ENCODE results near the gene BIN1. TPM values are rescaled to one million over a fixed set of nuclear protein-coding genes. Genes with fewer than 3 reads are reported as not detected.
A peak's percentile ranks its signal among the peaks of the same experiment; 100 is the strongest.

BIN1 gene
- total RNA-seq, 1 donor from 2014 or later, result 131 TPM

DNA sequence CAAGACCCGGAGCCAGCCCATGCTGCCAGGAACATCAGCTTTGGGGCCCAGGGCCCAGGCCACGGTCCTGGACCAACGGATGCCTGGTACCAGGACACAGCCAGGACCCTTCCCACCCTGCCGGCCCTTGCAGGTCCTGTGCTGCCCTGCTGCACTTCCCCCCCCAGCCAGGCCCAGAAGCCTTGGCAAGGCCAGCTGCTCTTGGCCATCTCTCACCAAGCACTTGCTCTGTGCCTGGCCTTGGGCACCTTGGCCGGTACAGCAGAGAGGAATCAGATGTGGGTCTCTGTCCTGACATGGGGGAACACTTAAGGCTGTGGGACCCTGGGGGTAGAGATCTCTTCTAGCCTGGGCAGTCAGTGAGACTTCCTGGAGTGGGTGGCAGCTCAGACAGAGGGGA, 28.9 kb downstream of the BIN1 start:
- DNase-seq (ENCODE audit: low spot score), result no peak

DNA sequence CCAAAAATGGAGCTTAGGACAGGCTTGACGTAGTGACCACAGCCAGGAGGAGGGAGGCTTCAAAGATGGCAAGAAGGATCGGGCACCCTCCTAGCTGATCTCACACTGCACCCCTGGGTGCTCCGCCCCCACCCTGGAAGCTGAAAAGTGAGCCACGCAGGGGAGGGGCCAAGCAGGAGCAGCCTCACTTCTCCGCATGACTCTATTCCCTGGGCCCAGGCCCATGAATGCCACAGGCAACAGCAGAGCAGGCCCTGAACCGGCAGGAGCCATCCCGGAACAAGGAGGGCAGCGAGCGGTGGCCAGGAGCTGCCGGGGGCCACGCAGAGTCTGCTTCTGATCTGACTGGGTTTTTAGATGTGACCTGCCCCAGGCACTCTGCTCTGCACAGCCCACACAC, 30.0 kb downstream of the BIN1 start:
- no peak for DNase-seq (ENCODE audit: low spot score)

DNA sequence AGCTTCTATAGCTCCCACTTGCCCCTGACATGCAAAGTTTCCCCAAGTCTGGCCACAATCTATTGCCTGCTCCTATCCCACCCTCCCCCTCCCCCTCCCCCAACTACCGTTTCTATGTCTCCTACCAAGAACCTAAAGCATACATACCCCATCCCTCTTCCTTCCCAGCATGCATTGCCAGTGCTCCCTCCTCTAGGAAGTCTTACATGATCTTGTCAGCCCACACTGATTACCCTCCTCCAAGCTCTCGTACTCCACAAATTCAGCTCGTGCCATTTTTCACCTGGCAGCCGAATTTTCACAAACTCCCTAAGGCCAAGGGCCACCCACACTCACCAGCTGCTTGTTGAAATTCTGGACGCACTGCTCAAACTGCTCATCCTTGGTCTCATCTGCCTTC, 30.7 kb downstream of the BIN1 start:
- DNase-seq (ENCODE audit: low spot score), result no peak

DNA sequence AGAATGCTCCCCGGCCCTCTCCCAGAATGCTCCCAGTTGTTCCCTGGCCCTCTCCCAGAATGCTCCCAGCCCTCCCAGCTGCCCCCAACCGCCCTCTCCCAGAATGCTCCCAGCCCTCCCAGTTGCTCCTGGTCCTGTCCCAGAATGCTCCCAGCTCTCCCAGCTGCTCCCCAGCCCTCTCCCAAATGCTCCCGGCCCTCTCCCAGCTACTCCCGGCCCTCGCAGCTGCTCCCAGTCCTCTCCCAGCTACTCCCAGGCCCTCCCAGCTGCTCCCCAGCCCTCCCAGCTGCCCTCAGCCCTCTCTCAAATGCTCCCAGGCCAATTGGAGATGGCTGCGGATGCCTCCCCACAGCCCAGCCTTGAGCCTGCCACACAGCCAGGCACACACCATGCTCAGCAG, 31.1 kb downstream of the BIN1 start:
- no peak for DNase-seq (ENCODE audit: low spot score)

DNA sequence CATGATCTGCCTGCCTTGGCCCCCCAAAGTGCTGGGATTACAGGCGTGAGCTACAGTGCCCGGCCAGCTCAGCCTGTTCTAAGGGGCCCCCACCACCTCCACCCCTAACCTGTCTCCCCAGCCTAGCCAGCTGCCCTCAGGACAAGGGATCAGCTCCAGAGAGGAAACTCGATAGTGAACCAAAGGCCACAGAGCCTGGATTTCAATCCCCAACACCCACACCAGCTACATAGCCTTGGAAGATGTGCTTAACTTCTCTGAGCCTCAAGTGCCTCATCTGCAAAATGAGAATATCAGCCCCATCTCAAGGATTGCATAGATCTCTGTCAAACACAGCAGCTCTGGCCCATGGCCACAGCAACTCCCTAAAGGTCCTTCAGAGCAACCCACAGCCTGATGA, 32.0 kb downstream of the BIN1 start:
- no peak for DNase-seq (ENCODE audit: low spot score)

DNA sequence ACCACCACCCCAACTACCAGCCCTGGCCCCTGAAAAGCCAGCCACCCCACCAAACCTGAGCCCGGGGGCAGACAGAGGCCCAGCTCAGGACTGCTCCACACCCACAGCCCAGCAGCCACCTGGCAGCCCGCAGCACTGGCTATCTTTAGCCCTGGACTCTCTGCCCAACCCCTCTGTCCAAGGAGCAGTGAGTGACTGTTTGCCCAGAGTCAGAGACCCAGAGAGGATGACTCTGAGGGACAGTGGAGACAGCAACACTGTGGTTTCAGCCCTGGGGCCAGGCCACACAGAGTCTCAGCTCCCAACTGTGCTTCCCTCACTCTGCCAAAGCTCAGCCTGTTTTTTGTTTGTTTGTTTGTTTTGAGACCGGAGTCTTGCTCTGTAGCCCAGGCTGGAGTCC, 32.6 kb downstream of the BIN1 start:
- no peak for DNase-seq (ENCODE audit: low spot score)

DNA sequence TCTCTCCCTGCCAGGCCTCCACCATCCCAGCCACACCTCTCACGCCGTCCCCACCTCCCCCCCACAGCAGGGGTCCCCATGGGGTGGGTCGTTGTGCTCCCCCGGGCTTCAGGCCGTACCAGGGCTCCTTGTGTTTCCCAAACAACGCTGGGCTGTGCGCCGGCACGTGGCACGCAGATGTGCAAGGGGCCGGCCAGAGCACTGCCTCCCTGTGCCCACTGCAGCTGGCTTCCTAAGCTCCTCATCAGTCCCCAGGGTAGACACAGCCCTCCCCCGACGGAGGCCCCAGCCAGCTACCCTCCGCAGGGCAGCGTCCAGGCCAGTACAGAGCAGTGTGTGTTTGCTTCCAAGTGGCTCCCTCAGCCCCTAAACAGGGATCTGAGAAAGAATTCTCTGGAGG, 34.0 kb downstream of the BIN1 start:
- no peak for DNase-seq (ENCODE audit: low spot score)

DNA sequence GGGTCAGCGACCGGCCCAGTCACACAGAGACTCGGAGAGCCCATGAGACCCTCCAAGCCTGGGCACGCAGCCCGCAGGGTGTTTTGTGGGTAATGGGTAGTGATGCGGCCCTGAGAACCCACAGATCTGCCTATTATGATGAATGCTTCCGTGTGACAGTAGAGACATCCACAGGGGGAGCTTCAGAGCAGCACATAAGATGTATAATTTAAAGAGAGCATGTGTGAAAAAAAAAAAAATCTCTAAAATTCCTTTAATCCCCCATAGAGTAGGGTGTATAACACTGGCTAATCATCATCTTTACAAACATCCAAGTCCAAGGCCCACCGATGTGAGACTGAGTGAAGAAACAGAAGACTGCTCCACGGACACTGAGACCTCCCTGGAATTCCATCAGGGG, 34.6 kb downstream of the BIN1 start:
- DNase-seq (ENCODE audit: low spot score), result no peak

DNA sequence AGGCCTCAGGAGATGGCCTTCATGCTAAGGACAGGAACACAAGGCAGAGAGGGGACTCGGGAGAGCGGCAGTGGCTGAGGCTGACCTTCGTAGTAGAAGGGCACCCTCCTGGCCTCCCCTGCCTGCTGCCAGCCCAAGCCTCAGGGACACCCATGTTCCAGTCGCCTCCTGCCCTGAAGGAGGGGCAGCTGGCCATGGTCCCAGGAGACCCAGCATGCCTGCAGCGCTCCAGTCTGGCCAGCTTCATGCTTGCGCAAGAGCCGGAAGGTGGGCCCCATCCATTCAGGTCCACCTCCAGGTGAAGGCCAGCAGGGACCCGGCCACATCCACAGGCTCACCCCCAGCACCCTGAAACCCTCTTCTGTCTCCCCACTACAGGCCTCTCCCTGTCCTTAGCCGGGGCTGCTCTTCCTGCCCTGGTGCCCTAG, 35.0 kb downstream of the BIN1 start:
- DNase-seq (ENCODE audit: low spot score), result no peak

DNA sequence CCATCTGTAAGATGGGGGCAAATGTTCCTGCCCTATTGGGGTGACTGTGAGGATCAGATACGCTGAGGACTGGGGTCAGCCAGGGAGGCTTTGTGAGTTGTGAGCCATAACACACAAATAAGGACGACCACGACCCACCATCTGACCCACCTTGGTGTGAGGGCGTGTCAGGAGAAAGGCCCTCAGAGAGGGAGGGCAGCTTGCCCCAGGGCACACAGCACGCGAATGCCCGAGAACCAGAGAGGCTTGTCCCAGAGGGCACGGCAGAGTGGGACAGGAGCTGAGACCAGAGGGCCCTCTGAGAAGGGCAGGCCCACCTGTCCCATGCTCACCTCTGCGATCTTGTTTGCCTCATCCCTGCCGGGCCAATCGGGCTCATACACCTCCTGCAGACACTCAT, 36.7 kb downstream of the BIN1 start:
- no peak for DNase-seq (ENCODE audit: low spot score)

DNA sequence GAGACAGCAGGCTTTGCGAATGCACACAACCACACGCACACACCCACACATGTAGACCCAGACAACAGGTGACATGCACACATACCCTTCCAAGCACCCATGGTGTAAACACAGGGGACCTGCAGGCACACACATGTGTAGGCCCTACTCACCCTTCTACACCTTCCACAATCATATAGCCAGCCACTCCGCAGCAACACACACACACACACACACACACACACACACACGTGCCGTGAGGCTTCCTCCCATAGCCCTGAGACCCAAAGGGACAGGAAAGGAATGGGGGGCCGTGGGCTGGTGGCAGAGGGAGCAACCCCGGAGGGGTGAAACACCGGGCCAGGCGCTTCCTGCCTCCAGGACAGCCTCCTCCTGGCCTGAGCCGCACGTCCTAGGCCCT, 37.4 kb downstream of the BIN1 start:
- no peak for DNase-seq (ENCODE audit: low spot score)

DNA sequence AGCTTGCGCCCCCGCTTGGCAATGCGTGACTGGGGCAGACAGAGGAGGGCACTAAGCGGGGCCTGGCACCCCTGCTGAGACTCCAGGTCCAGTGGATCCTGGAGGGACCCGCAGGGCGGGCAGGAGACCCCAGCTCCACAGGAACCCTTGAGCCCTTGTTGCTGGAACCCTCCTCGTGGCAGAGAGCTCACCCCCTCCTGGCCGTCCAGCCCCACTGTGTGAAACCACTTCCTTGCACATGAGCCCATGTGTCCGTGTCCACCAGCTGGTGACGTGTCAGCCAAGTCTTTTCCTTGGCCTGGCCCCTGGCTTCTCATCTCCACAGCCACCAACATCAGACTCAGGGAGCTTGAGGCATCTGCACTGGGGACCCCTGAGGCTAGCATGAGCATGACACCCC, 38.0 kb downstream of the BIN1 start:
- no peak for DNase-seq (ENCODE audit: low spot score)

DNA sequence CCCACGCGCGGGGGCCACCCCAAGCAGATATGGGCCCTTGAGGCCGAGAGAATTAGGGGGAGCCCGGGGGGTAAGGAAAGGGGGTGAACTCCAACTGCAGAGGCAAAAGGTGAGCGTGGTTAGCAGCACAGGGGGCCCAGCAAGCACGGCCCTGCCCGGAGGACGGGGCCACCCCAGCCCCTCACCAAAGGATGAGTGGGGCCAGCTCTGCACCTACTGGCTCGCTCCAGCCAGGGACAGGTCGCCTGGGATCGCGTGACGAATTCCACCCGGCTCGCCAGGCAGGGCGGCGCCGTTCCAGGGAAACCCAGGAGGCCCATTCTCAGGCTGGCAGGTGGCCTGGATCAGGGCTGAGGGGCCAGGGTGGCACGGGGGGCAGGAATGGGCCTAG, 38.6 kb downstream of the BIN1 start:
- no peak for DNase-seq (ENCODE audit: low spot score)

DNA sequence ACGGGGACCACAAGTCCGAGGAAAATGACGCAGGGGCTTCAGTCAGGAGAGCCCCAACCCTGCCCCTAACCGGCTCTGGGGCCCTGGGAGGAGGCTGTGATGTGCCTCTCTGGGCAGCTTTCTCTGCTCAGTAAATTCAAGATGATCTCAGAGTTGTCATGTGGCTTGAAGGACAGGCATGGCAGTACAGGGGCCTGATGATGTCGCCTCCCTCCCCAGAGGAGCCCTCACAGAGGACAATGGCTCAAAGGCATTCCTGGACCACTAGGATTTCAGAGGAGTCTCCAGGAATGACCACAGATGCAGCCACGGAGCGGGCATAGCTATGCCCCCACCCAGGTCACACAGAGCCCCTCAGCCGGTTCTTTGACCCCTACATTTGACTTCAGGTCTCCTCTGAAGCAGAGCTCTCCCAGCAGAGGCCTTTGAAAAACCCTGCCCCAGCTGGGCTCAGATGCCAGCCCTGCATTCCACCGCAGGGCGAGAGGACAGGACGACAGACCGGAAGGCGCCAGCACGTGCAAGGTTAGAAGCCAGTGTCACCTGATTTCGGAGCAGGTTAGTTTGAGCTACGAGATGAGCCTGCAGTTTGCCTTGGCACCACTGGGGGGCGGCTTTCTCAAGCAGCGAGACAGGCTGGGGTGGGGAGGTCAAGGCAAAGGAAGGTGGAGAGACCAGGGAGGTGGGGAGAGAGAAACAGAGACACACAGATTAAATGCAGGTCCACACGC, 39.2 kb downstream of the BIN1 start:
- DNase-seq (ENCODE audit: low spot score), result peak; percentile 82

DNA sequence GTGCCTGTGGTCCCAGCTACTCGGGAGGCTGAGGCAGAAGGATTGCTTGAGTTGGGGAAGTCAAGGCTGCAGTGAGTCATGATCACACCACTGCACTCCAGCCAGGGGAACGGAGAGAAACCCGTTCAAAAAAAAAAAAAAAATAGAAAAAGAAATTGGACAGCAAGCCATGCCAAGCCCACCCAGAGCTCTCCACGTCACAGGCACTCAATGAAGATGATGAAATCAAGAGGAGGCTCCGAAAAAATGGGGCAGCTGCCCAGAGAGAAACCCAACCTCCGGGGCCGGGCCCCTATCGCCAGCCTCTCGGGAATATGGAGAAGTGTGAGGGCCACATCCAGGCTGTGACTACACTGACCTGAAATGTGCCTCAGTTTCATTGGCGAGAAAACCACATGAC, 40.0 kb downstream of the BIN1 start:
- peak; percentile 52 for DNase-seq (ENCODE audit: low spot score)

DNA sequence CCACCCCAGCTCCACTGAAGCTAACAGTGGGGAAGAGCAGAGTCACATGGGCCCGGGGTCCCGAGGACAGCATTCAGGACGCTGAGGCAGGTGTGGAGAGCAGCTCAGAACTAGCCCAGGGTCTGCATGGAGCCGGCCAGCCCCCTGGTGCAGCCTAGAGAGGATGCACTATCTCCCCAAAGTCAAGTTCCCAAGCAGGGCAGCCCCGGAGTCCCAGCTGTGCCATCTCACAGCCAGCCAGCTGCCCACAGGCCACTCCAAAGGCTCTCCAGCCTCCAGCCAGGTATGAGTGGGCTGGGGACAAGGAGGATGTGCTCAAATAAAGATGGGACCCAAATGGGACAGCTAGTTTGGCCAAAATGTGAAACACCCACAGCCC, 41.0 kb downstream of the BIN1 start:
- DNase-seq (ENCODE audit: low spot score), result no peak

DNA sequence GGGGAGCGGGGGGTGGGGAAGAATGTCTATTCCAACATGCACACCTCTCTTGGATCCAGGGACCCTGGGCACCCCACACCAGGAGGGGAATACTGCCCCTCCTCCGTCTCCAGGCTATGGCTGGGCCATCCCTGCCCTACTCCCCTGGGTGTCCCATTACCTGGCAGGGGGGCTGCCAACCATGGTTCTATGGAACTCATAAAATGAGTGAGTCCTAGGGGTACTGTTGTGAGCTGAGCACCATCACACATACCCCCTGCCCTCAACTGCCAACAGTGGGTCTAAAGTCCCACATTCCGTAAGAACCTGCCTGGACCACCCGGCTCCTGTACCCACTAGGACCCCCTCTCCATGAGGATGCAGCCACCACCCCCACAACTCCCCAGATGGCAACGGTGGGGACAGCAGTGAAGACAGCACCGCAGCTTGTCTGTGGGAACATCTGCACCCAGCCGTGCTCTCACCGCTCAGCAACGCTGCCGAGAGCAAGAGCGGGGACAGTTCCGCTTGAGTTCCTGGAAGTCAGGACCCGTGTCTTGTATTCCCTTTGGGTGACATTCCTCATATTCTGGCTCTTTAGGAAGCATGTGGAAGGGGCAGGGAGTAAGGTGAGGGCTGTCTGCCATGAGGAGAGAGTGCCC, 41.5 kb downstream of the BIN1 start:
- DNase-seq (ENCODE audit: low spot score), result no peak

DNA sequence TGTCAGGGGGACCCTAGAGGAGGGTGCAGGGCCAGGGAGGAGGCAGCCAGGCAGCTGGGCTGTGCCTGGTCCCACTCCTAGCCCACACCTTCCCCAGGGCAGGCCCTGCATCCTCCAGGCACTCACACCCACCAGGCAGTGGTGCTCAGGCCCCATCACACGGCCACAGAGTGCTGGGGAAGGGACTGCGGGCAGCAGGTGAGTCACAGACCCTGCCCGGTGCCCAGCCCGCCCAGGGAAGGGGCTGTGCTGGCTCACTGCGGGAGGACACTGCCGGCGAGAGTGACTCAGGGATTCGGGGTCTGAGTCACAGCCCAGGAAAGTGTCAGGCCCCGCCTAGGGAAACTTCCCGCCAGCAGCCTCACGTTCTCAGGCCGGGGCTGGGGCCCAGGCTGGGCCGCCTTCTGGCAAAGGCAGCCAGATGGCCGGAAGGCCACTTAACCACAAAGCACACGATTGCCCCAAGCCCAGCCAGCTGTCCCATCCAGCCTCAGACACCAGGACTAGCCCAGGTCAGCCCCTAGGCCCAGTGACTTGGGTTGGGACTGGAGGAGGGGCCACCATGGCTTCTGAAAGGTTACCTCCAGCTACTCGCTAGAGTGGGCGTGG, 42.2 kb downstream of the BIN1 start:
- DNase-seq (ENCODE audit: low spot score), result peak; percentile 86

DNA sequence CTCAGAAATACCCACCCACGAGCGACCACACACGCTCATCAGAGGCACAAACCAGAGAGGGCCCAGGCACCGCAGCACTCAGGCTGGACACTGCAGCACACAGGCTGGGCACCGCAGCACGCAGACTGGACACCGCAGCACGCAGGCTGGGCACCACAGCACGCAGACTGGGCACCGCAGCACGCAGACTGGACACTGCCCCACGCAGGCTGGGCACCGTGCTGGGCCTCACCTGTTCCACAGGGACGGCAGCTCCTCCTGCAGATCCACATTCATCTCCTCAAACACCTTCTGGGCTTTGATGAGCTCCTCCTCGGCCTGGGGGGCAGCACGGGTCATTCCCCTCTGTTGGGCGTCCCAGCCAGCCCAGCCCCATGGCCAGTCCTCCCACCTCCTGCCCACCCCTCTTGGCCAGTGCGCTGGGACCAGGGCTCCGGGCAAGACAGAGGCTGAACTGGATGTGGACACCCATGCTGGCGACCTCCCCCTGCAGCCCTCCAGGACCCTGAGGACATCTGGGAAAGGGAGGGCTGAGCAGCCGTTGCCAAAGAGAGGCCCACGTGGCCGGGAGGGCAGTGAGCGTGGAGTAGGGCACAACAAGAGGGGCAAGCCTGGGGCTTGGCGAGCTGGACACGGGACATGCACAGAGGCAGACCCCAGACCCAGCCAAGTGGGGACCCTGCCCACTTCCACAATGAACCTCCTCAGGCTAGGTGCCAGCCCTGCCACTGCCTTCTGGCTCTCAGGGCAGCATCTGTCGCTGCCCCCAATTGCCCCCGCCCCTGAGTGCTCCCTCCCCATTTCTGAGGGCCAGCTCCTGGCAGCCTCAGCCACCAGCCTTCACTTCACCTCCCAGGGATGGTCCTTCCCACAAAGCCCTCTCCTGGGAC, 43.0 kb downstream of the BIN1 start:
- no peak for DNase-seq (ENCODE audit: low spot score)

DNA sequence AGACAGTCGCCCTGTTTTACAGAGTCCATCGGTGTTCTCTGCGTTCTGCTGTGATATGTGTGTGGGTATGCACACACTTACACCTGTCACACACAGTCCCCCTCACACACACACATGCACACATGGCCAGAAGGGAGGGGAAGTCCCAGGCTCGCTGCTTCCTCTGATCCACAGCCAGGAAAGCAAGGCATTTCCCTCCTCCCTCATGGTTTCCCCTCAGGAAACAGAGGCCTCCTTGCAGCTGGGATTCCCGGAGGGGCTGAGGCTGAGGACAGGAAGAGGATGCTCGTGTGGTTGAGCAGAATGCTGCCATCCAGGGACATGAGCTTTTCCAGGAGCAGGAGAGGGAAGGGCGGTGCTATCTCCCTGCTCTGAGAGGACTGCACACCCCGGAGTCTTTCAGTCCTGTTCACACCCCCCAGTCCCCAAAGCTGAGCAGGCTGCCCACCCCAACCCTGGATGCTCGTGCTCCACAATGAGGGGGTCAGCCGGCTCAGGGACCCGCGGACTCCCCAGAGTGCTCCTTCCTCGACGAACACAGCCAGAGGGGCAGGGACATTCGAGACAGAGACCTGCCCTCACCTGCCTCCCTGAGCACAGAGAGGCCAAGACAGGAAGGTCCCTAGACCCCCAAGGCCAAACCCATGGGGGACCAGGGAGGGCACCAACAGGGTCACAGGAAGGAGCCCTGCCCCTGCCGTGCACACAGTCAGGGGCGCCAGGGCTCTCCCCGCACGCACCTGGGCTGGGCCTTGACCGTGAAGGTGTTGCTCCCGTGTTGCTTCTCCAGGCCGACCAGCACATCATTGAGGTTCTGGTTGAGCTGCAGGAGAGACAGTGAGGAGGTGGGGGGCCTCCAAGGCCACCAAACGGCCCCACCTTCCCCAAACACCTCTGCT, 45.3 kb downstream of the BIN1 start:
- DNase-seq (ENCODE audit: low spot score), result no peak

DNA sequence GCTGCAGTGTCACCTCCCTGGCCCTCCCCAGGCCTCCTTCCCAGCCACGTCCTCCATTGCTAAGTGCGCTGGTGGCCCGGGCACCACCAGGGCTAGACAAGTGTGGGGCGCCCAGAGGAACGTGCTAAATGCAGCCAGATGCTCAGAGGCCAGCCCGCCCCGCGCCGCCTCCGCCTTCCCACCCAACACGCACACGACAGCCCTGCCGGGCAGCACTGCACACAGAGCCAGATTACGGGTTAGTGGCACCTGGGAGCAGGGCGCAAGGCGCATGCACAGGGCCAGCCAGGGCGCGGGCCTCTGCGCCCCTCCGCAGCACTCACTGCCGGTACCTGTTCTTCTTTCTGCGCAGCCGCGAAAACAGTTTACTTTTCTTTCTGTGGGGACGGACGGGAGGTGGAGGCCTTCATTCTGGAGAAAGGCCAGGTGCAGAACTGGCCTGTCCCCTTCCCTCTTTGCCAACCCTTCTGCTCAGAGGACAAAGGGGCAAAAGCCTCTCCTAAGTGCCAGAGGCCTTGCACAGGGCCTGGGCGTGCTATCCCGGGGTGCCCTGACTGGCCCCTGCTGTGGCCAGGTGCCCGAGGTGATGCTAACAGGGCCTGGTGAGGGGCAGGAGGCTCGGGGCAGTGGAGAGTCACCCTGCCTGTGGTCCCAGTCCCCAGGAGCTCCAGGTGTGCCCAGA, 46.5 kb downstream of the BIN1 start:
- no peak for DNase-seq (ENCODE audit: low spot score)
